ENCODE results near the gene R3HDM4.
A peak's percentile ranks its signal among the peaks of the same experiment; 100 is the strongest.
"Not testable (repeated sequence)": the region's sequence is repeated elsewhere in the genome, so short reads cannot be mapped to it uniquely, and the experiment has no call there.

Gene R3HDM4

DNA sequence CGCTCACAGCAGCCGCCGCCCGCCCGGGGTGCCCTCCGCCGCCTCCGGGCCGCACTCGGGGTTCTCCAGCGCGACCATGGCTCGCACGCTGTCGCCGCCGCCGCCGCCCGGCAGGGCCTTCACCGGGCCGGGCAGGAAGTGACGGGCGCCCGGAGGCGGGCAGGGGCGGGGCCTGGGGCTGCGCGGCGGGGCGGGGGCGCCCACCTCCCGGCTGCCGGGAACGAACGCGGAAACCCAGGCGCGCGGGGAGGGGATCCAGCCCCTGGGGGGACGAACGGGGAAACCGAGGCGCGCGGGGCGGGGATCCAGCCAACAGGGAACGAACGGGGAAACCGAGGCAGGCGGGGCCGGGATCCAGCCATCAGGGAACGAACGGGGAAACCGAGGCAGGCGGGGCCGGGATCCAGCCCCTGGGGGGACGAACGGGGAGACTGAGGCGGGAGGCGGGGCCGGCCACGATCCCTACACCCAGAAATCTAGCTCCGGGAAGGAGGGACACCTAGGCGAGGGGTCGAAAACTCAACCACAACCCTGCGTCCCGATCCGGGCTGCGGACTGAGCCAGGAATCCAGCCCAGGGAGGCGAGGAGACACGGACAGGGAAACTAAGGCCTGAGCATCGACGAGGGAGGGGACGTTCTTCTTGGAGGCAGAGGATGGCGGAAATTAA is at the start of gene R3HDM4:
Gene R3HDM4 (minus strand): TSS at position 140 of the 669 bp plus-strand sequence. CDS start 62 bp downstream, at position 78.
- DNase-seq, result peak; percentile 79

DNA sequence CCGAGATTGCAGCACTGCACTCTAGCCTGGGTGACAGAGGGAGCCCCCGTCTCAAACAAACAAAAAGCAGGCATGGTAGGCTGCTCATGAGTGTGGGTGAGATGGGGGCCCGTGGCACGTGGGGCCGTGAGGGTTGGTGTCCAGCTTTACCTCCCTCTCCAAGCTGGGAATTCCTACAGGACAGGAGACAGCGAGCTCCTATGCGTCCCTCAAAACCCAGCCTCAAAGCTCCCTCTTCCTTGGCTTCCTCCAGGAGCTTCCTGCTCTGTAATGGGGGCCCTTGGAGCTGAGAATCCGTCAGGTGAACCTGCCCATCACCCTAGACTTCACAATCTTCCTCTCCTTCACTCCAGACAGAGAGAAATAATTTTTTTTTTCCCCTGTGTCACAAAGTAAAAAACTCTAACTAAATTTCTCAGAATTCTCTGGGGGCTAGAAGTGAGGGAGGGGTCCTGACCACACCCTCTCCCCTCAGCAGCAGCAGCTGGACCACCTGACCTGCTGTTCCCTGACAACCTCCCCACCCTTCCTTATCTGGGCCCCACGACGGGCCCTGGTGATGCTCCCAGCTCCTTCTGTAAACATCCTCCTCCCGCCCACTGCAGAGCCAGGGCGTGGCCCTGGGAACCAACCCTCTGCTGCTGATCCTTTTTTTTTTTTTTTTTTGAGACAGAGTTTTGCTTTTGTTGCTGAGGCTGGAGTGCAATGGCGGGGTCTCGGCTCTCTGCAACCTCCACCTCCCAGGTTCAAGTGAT is 49.0 kb upstream of the R3HDM4 start:
- DNase-seq, result no peak

DNA sequence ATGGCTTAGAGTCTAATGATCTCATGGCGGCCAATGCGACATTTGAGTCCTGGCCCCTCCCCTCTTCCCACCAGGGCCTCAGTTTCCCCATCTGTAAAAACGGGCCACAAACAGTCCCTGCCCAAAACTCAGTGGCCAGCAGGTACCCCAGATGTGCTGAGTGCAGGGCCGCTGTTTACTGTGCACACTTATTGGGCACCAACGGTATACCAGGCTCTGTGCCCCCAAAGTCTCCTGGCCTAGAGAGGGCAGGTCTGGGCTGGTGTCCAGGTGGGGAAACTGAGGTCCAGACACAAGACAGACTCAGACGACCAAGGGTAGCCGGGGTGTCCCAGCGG is 47.6 kb upstream of the R3HDM4 start:
- DNase-seq, result no peak

DNA sequence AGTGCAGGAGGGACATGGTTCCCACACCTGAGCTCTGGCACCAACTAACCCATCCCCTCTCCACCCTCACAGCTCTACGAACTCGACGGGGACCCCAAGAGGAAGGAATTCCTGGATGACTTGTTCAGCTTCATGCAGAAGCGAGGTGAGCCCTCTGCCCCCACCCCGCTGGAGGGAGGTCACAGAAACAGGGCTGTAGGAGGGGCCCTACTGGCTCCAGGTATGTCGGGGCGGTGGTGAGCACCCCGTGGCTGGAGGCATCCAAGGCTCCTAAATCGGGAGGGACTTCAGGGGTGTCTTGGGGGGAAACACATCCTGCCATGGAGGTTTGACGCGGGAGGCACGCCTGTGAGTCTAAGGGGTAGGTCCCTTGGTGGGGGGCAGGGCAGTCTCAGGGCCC is 47.0 kb upstream of the R3HDM4 start:
- DNase-seq, result no peak

DNA sequence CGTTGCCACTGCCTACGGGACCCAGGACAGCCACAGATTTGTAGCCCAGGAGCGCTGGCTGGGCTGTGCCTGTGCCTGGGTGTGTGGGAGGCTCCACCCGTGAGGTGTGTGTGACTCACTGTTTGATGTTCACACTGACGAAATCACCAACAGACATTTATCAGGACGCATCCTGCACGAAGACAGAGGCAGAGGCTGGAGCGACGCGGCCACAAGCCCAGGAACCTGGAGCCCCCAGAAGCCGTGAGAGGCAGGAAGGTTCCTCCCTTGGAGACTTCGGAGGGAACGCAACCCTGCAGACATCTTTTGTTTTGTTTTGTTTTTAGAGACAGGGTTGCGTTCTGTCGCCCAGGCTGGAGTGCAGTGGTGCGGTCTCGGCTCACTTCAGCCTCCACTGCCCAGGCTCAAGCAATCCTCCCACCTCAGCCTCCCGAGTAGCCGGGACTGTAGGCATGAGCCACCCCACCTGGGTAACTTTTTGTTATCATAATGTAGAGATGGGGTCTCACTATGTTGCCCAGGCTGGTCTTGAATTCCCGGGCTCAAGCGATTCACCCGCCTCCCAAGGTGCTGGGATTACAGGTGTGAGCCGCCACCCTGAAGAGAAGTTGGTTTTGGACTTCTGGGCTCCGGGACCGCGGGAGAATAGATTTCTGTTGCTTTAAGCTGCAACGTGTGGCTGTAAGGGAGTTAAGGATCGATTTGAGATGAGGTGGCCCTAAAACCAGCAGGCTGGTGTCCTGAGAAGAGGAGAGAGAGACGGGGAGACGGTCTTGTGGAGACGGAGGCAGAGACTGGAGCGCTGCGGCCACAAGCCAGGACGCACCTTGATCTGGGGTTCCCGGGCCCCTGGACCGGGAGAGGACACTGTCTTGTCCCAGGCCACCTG is 46.2 kb upstream of the R3HDM4 start:
- DNase-seq, result no peak

DNA sequence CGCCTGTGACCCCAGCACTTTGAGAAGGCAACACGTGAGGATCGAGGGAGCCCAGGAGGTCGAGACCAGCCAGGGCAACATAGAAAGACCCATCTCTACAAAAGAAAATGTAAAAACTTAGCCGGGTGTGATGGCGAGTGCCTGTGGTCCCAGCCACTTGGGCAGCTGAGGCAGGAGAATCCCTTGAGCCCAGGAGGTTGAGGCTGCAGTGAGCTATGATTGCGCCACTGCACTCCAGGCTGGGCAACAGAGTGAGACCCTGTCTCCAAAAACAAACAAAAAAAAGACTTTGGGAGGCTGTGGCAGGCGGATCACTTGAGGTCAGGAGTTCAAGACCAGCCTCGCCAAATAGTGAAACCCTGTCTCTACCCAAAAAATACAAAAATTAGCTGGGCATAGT is 44.6 kb upstream of the R3HDM4 start:
- DNase-seq, result not testable (repeated sequence)

DNA sequence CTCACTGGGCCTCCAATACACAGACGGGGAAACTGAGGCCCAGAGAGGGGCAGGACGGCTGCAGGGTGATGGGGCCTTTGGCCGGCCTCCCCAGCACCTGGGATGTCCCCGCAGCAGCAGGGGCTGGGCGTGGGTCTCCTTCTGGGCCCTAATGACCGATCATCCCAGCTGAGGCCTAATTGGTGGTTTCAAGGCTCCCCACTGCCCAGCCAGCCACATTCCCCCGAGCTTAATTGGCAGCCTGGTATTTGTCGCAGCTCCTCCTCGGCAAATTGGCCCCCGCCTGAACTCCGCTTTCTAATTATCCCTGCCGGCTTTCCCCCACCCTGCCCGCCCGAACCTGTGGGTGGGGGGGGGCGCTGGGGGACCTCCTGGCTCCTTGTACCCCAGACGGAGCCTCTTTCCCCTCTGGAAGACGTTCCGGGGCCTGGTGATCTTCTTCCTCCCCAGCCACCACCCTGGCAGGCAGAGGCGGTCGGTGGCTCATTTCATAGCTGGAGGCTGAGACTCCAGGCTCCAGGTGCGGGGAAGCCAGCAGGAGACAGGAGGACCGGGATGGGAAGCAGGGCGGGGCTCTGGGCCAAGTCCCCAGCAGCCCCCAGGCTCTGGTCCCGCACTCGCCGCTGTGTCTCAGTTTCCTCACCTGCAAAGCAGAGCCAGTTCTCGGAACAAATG is 43.9 kb upstream of the R3HDM4 start:
- DNase-seq, result no peak

DNA sequence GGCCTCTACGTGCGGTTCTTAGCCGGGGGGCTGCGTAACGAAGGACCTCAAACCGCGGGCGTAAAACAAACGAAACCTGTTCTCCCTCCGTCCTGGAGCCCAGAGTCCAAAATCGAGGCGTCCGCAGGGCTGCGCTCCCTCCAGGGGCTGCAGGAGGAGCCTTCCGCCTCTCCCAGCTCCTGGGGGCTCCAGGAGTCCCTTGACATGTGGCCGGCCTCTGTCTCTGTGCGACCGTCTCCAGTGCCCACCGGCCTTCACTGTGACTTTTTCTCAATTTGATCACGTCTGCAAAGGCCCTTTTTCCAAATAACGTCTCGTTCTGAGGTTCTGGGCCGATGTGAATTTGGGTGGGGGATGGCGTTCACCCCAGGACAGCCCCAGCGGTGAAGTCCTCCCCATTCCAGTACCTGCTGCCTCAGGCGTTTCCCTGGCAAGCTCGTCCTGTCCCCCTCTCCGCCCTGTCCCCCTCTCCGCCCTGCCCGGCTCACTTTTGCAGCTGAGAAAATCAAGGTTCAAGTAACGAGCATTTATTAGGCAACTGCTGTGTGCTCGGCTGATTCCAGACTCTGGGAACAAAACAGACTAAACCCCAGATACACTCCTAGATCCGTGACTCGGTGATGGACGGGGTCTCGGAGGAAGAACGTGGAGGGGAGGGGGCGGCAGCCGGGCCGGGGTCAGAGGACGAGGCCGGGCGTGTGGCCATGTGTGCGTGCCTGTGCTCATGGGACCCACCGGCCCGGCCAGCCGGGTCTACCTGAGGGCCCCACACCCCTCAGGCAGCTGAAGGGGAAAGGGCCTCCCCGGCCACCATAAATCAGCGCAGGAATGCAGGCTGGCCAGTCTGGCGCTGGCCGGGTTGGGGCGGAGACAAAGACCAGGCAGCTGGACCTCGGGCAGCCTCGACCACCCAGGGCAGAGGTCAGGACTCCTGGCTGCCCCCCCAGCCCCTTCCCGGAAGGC is 43.1 kb upstream of the R3HDM4 start:
- no peak for DNase-seq

DNA sequence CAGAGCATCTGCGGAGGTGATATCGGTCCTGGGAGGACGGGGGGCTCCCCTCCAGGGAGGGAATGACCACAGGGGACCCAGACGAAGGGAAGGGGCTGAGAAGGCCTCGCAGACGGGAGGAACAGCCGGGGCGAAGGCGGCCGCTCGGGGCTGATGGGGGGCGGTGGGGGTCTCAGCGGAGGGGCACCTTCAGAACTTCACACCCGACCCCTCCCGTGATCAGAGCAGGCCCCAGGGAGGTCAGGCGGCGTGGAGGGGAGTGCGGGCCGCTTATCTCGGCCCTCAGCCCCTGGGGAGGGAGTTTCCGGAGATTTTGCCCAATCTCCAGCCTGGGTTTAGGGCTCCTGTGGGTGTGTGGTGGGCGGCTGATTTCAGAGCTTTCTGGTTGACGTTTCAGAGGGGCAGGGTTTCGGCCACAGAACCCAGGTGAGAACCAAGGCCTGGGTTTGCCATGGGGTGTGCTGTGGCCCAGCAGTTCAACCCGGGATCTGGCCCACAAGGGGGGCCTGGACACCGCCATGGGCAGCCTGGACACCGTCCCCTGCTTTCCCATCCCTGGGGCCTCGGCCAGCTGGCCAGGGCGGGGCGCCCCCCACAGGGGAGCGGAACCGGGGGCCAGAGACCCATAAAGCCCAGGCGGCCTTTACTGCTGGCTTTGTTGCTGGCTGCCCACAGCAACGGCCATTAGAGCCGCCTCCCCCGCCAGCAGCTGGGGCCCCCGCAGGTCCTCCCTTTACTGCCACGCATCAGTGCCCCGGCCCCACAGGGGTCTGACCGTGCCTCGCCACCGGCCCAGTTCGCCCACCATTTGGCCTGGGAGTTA is 41.9 kb upstream of the R3HDM4 start:
- DNase-seq, result no peak

DNA sequence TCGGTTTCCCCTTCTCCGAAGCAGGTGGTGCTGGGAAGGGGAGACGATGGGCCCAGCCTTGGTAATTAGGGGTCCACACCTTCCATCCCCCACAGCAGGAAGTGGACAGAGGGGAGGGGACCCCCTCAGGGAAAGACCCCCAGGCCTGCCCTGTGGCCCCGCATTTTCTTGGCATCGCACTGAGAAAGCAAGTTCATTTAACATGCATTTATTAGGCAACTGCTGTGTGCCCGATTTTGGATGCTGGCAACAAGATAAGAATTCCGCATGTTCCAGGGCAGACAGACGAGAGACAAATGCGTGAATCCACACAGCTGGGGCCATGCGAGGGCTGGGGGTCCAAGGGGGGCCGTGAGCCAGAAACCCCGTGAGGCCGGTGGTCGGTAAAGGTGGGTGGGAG is 41.3 kb upstream of the R3HDM4 start:
- no peak for DNase-seq

DNA sequence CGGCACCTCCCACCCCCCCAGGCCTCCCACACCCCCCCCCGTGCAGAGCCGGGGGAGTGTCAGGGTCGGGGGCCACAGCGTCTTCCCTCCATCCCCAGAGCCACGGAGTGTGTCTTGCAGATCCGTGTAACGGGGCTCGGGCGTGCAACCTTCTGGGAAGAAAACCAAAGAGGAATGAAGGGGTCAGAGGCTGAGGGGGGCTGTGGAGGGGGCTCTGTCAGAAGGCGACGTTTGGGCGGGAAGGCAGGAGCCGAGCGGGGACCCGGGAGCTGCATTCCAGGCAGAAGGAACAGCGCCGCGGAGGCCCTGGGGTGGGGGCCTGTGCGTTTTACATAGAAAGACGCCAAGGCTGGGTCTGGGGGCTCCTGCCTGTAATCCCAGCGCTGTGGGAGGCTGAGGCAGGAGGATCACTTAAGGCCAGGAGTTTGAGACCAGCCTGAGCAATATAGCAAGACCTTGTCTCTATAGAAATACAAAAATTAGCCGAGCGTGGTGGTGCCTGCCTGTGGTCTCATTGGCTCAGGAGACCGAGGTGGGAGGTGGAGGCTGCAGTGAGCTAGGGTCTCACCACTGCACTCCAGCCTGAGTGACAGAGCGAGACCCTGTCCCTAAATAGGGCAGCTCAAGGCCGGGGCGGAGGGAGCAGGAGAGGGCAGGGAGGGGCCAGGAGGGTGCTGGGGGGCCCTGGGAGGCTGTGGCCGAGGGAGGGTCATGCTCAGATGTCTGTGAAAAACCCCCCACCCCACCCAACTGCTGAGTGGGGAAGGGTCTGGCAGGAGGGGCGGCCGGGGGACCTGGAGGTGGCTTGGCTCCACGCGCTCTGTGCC is 40.6 kb upstream of the R3HDM4 start:
- DNase-seq, result no peak

DNA sequence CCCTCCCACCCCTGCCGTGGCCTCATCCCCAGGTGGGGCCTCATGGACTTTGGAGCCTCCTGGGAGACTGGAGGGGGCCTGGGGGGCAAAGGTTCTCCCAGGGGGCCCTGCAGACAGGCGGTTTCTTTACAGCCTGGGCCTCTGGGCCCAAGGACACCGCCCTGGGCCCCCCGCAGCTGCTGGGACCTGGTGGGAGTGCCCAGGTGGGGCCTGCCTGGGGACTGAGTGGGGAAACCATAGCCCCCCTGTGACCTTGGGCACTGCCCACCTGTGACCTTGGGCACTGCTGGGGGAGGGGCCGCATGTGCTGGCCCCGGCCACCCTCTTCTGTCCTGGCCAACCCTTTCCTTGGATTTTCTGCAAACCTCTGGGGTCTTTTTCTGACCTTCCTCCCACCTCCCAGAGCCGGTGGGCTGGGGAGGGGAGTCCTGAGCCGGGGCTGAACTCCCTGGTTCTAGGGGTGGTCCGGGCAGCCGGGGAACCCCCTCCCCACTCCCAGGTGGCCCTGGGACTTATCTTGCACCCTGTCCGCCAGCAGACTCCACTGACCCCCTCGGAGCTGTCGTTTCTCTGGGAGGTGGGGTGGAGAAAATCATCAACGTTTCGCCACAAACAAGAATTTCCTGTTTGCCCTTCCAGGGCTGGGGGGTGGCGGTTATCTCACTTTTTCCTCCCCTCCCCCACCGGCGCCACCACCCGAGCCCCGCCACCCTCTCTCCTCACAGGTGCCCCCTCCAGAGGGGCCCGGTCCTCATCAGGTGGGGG is 39.8 kb upstream of the R3HDM4 start:
- DNase-seq, result no peak

DNA sequence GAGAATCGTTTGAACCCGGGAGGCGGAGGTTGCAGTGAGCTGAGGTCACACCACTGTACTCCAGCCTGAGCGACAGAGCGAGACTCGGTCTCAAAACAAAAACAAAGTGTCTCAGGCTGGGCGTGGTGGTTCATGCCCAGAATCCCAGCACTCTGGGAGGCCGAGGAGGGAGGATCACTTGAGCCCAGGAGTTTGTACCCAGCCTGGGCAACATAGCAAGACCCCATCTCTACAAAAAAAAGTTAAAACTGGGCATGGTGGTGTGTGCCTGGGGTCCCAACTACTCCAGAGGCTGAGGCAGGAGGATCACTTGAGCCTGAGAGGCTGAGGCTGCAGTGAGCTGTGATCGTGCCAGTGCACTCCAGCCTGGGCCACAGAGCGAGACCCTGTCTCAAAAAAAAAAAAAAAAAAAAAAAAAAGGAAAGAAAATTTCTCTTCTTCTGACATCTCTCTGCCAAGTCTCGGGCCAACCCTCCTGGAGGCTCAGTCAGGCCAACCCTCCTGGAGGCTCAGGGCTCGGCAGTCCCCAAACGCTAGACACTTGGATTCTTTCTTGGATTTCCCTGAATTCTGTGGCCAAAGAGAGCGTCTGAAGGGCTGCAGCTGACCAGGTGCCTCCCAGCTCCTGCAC is 39.1 kb upstream of the R3HDM4 start:
- no peak for DNase-seq

DNA sequence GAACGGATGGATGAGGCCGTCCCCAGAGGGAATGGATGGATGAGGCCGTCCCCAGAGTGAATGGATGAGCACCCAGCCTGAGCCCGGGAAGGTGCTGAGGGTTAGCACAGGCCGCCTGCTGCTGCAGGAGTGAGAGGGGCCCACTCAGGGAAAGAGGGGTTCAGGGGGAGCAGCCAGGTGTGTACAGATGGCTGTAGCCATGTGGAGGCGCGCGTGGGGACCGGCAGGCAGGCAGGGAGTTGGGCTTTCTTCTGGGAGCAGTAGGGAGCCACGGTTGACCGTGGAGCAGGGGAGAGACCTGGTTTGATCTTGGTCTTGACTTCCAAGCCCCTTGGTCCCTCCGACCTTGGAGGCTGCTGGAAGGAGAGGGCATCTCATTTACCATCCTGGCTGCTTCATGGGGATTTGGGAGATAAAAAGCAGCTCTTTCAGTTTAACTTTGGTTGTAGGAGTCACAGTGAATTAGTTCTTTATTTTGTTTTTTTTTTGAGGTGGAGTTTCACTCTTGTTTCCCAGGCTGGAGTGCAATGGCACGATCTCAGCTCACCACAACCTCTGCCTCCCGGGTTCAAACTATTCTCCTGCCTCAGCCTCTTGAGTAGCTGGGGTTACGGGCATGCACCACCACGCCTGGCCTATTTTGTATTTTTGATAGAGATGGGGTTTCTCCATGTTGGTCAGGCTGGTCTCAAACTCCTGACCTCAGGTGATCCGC is 37.5 kb upstream of the R3HDM4 start:
- no peak for DNase-seq

DNA sequence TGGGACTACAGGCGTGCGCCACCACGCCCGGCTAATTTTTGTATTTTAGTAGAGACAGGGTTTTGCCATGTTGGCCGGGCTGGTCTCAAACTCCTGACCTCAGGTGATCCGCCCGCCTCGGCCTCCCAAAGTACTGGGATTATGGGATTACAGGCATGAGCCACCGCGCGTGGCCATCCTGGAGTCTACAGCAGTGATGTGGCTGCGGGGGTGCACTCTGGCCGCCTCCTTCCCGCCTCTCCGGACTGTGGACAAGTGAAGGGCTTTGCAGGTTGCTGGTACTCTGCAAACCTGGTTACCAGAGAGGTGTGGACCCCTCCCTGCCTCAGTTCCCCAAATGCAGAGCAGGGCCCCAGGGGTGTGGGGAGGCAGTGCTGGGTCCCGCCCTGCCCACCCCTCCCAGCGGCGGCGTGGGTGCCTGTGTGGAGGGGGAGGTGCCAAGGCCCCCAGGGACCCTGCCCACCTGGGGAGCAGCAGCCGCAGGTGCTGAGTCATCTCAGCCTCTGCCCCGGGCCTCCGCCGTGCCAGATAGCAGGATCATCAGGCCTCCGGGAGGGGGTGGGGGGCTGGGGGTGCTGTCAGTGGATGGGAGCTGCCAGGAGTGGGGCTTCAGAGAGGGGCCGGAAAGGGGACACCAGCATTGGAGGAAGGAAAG is 36.0 kb upstream of the R3HDM4 start:
- DNase-seq, result no peak

DNA sequence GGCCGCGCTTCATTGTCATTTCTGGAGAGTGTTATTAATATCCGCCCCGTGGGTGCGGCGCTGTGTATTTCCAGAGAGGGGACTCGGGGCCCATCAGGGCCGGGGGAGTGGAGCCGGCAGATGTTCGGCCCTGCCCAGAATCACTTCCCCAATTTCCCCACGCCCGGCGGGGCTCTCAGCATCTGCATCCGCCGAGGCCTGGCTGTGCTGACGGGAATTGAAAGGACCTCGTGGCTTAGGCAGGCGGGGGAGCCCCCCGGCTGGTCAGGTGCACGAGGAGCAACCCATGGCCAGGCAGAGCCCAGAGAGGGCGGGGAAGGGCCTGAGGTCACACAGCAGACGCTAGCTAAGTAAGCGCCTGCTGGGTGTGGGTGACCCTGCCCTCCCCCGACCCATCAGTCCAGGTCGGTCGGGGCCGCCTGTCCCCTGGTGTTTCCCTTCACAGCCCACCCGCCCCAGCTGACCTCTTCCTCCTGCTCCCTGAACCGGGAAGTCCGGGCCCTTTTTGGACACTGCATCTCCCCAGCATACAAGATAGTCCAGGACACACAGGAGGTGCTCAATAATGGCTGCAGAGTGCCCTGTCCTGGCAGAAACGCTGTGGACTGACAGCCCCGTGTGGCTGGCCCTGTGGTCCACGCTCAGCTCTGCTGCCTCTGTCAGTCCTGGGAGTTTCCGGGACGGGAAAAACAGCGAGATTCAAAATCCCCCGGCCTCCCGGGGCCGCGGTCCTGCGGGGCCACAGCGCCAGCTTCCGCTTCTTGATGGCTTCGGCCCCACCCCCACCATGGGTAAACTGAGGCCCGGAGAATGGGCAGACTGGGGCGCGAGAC is 34.9 kb upstream of the R3HDM4 start:
- DNase-seq, result no peak
